ENCODE measurements around the gene PTPRG. TPM values are rescaled to one million over a fixed set of nuclear protein-coding genes. Genes with fewer than 3 reads are reported as not detected.

Gene PTPRG
- total RNA-seq, 2 experiments from 2014 or later = 0.03 to 0.05 TPM

DNA sequence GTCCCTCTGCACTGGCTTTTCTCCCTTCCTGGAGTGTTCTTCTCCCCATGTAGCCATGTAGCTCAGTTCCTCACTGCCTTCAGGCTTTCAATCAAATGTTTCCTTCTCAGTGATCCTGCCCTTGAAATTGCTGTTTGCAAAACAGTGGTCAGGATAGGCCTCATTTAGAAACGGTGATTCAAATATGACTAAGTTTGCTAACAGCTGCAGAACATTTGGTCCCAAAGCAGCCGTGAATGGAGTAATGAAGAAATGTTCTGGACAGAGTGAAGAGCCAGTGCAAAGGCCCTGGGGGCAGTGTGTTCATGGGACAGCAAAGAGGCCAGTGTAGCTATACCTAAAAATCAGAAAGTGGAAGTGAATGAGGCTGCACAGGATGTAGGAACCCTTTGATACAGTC lies 588.6 kb downstream of the PTPRG start:
- H3K9me3 ChIP-seq (ENCODE audit: control insufficient read depth in 1 of 2, insufficient read depth in 1 of 2, low read length in 2 of 2) = no peaks in the 10 kb centered on the region
- CTCF ChIA-PET = no interaction called here
- no peaks in the 10 kb centered on the region for H3K36me3 Mint-ChIP-seq (ENCODE audit: low read depth)
- intact Hi-C loops (cut with DNase I, micrococcal nuclease) = no loop called here
- H3K27me3 ChIP-seq (ENCODE audit: control insufficient read depth in 1 of 2, insufficient read depth in 2 of 2, low read length in 2 of 2) = no peaks in the 10 kb centered on the region
- H3K27ac Mint-ChIP-seq = no peak overlapping the region
- POLR2A ChIA-PET = no interaction called here
- peaks cover 13% of the 10 kb centered on the region for H3K27me3 Mint-ChIP-seq
- H3K36me3 ChIP-seq (ENCODE audit: insufficient read depth, low read length) = no peaks in the 10 kb centered on the region
- DNase-seq (no peak), ATAC-seq (ENCODE audit: poor library complexity) (no peak)
- H3K27ac ChIP-seq (ENCODE audit: low read depth in 1 of 2, low read length in 2 of 2) = no peak overlapping the region
- H3K4me1 ChIP-seq (ENCODE audit: insufficient read depth, low read length) = no peaks in the 10 kb centered on the region
- H3K9me3 Mint-ChIP-seq = no peaks in the 10 kb centered on the region
- no peak overlapping the region for H3K4me3 Mint-ChIP-seq
- H3K4me3 ChIP-seq (ENCODE audit: low read length) = no peak overlapping the region
- no peaks in the 10 kb centered on the region for H3K4me1 Mint-ChIP-seq (ENCODE audit: low read depth)
- TF ChIP-seq, protein P1, sequence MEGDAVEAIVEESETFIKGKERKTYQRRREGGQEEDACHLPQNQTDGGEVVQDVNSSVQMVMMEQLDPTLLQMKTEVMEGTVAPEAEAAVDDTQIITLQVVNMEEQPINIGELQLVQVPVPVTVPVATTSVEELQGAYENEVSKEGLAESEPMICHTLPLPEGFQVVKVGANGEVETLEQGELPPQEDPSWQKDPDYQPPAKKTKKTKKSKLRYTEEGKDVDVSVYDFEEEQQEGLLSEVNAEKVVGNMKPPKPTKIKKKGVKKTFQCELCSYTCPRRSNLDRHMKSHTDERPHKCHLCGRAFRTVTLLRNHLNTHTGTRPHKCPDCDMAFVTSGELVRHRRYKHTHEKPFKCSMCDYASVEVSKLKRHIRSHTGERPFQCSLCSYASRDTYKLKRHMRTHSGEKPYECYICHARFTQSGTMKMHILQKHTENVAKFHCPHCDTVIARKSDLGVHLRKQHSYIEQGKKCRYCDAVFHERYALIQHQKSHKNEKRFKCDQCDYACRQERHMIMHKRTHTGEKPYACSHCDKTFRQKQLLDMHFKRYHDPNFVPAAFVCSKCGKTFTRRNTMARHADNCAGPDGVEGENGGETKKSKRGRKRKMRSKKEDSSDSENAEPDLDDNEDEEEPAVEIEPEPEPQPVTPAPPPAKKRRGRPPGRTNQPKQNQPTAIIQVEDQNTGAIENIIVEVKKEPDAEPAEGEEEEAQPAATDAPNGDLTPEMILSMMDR (IDR thresholded peaks at IDR 0.05) = no peak

DNA sequence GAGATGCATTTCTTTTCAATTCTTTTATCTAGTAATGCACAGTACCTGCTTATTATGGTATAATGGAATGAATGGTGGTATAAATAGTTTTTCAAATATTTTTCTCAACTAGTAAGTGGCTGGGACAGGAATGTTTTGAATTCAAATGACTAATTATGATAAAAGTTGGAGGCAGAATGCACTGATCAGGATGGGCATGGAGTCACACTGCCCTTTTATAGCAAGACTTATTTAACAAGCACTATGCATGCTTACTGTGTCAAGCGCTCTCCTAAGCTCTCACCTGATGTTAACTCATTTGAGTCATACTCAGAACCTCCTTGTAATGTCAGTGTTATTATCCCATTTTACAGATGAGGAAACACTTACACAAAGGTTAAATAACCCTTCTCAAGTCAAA lies 590.2 kb downstream of the PTPRG start:
- ATAC-seq (ENCODE audit: poor library complexity) (no peak), DNase-seq (no peak)
- no peaks in the 10 kb centered on the region for H3K36me3 ChIP-seq (ENCODE audit: insufficient read depth, low read length)
- ChIA-PET CTCF (no interaction called here), POLR2A (no interaction called here)
- no peak overlapping the region for H3K4me3 ChIP-seq (ENCODE audit: low read length)
- TF ChIP-seq, protein P1 (IDR thresholded peaks at IDR 0.05) = no peak
- no peak overlapping the region for H3K27ac ChIP-seq (ENCODE audit: low read depth in 1 of 2, low read length in 2 of 2)
- Mint-ChIP-seq H3K4me1 (ENCODE audit: low read depth) (no peaks in the 10 kb centered on the region), H3K36me3 (ENCODE audit: low read depth) (no peaks in the 10 kb centered on the region), H3K27me3 (peaks cover 13% of the 10 kb centered on the region), H3K4me3 (no peak overlapping the region), H3K9me3 (no peaks in the 10 kb centered on the region), H3K27ac (no peak overlapping the region)
- intact Hi-C loops (cut with DNase I, micrococcal nuclease) = no loop called here
- H3K9me3 ChIP-seq (ENCODE audit: control insufficient read depth in 1 of 2, insufficient read depth in 1 of 2, low read length in 2 of 2) = no peaks in the 10 kb centered on the region
- H3K27me3 ChIP-seq (ENCODE audit: control insufficient read depth in 1 of 2, insufficient read depth in 2 of 2, low read length in 2 of 2) = no peaks in the 10 kb centered on the region
- no peaks in the 10 kb centered on the region for H3K4me1 ChIP-seq (ENCODE audit: insufficient read depth, low read length)

DNA sequence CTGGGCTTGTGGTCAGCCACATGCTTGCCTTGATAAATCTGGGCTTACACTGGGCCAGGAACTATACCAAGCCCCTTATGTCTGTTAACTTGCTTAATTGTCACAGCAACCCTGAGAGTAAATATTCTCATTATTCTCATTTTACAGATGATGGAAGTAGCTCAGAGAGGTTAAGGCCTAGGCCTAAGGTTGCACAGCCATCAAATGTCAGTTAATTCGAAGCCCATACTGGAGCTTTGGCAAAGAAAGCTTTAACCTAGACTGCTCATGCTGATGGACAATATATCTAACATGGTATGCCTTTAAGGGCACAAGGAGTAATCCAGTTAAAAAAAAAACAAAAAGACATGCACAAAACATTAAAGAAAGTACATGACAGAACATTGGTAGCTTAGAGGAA lies 591.9 kb downstream of the PTPRG start:
- DNase-seq (no peak), ATAC-seq (ENCODE audit: poor library complexity) (no peak)
- Histone ChIP-seq H3K4me1 (ENCODE audit: insufficient read depth, low read length) (no peaks in the 10 kb centered on the region), H3K36me3 (ENCODE audit: insufficient read depth, low read length) (no peaks in the 10 kb centered on the region), H3K27ac (ENCODE audit: low read depth in 1 of 2, low read length in 2 of 2) (no peak overlapping the region), H3K27me3 (ENCODE audit: control insufficient read depth in 1 of 2, insufficient read depth in 2 of 2, low read length in 2 of 2) (no peaks in the 10 kb centered on the region), H3K4me3 (ENCODE audit: low read length) (no peak overlapping the region), H3K9me3 (ENCODE audit: control insufficient read depth in 1 of 2, insufficient read depth in 1 of 2, low read length in 2 of 2) (no peaks in the 10 kb centered on the region)
- Mint-ChIP-seq H3K27me3 (peaks cover 4% of the 10 kb centered on the region), H3K27ac (no peak overlapping the region), H3K4me1 (ENCODE audit: low read depth) (no peaks in the 10 kb centered on the region), H3K4me3 (no peak overlapping the region), H3K9me3 (peaks cover 1% of the 10 kb centered on the region), H3K36me3 (ENCODE audit: low read depth) (no peaks in the 10 kb centered on the region)
- TF ChIP-seq, protein P1 (IDR thresholded peaks at IDR 0.05) = no peak
- ChIA-PET POLR2A (no interaction called here), CTCF (no interaction called here)
- intact Hi-C loops (cut with DNase I, micrococcal nuclease) = no loop called here

Data from CD4-positive, alpha-beta T cell (primary cell).